ENCODE measurements around the gene PSME4. TPM values are rescaled to one million over a fixed set of nuclear protein-coding genes. Genes with fewer than 3 reads are reported as not detected.

PSME4 gene, protein sequence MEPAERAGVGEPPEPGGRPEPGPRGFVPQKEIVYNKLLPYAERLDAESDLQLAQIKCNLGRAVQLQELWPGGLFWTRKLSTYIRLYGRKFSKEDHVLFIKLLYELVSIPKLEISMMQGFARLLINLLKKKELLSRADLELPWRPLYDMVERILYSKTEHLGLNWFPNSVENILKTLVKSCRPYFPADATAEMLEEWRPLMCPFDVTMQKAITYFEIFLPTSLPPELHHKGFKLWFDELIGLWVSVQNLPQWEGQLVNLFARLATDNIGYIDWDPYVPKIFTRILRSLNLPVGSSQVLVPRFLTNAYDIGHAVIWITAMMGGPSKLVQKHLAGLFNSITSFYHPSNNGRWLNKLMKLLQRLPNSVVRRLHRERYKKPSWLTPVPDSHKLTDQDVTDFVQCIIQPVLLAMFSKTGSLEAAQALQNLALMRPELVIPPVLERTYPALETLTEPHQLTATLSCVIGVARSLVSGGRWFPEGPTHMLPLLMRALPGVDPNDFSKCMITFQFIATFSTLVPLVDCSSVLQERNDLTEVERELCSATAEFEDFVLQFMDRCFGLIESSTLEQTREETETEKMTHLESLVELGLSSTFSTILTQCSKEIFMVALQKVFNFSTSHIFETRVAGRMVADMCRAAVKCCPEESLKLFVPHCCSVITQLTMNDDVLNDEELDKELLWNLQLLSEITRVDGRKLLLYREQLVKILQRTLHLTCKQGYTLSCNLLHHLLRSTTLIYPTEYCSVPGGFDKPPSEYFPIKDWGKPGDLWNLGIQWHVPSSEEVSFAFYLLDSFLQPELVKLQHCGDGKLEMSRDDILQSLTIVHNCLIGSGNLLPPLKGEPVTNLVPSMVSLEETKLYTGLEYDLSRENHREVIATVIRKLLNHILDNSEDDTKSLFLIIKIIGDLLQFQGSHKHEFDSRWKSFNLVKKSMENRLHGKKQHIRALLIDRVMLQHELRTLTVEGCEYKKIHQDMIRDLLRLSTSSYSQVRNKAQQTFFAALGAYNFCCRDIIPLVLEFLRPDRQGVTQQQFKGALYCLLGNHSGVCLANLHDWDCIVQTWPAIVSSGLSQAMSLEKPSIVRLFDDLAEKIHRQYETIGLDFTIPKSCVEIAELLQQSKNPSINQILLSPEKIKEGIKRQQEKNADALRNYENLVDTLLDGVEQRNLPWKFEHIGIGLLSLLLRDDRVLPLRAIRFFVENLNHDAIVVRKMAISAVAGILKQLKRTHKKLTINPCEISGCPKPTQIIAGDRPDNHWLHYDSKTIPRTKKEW (N-terminal part only)
- 10 to 100 TPM; 38.5 to 48.9 (median 44.1) TPM for polyA plus RNA-seq (ENCODE audit: insufficient read depth in 1 of 5, insufficient read length in 5 of 5, low replicate concordance in 1 of 5)
- long read RNA-seq, donor 1, partial matches to known transcripts: 20 of 52 reads
- long read RNA-seq, donor 1, other reads (novel, unspliced or antisense): 32 of 52 reads
- long read RNA-seq, donor 2: 0 reads
- long read RNA-seq, donor 3, partial matches to known transcripts: 15 of 15 reads
- long read RNA-seq, donor 3, other reads (novel, unspliced or antisense): 0 of 15 reads
- long read RNA-seq, donor 4: 0 reads
- long read RNA-seq, donor 5: 0 reads
- long read RNA-seq, donor 6, partial matches to known transcripts: 0 of 1 reads
- long read RNA-seq, donor 6, other reads (novel, unspliced or antisense): 0 of 1 reads
- long read RNA-seq, donor 7, partial matches to known transcripts: 11 of 11 reads
- long read RNA-seq, donor 7, other reads (novel, unspliced or antisense): 0 of 11 reads
- long read RNA-seq, donor 8: 0 reads

DNA sequence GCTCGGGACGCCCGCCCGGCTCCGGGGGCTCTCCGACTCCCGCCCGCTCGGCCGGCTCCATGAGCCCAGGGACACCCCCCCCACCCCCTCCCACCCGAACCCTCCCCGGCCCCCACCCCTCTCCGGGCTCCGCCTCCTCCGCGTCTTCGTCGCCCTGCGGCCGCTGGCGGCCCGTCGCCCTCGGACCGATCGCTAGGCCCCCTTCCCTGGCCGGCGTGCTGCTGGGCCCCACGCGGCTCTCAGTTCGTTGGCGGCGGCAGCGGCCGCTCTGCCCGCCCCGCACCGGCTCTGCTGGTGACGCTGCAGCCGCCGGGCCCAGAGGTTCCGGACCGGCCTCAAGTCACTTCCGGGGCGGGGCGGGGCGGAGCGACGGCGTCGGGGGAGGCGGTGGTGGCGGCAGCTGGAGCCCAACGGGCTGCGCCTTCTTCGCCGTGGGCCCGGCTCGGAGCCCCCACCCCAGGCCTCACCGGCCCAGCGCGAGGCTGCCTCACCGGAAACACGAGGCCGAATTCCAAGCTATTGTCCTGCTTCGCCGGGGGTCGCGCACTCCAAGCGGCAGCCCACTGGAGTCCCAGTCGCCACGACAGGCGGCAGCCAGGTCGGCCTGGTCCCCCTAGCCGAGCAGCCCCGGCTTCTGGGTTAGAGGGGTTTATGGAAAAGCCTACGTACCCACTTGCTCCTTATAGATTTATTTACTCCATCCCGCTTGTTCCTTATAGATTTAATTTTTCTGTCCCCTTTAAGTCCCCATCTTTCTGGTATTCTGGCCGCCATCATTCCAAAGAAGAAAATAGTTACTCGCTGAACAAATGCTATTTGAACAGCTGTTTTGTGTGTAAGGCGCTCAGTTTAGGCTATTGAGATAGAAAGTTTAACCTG lies at the start of gene PSME4:
Gene PSME4 (minus strand): TSS at position 270 of the 879 bp plus-strand sequence. CDS start 209 bp downstream, at position 61.
- peak; percentile 89 to 90 for DNase-seq

DNA sequence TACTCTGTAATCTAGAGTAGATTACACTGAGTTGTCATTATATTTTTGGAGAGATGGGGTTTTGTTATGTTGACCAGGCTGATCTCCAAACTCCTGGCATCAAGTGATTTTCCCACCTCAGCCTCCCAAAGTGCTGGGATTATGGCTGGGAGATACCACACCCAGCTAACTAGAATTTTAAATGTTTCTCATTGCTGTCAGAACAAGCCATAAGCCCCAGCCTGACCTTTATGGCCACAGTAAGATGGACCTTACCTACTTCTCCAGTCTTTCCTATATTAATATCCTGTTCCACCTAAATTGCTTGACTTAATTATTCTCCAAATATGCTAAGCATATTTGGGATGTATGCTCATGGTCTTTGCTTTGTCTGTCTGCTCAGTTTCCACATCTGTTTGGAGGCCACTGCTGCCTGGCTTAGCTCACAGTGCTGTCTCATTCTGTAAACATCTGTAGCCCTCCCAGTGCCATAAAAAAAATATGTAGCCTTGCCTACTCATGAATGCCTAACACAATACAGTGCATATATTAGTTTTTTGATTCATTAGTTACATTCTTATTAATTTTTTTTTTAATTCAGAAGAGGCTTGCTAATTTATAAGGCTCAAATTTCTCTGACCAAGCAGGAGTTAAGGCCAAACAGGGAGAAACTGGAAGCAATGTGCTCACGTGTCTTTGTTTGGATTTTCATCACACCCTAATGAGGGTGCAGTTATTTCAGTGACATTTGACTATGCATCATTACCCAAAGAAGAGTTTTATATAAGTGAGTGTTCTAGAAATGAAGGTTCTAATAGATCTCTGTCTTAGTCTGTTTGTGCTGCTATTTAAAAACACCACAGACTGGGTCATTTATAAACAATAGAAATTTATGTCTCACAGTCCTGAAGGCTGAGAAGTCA lies 45.3 kb upstream of the PSME4 start:
- DNase-seq: peak; percentile 8 to 17

DNA sequence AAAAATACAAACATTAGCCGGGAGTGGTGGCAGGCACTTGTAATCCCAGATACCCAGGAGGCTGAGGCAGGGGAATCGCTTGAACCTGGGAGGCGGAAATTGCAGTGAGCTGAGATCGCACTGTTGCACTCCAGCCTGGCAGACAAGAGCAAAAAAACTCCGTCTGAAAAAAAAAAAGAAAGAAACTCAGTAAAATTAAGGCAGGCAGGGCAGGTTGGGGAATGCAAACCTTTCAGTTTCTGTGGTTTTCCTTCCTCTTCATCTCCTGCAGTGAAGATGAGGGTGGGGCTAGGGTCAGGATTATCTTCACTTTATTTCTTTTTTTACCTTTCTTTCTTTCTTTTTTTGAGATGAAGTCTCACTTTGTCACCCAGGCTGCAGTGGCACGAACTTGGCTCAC lies 43.2 kb upstream of the PSME4 start:
- no peak for DNase-seq

DNA sequence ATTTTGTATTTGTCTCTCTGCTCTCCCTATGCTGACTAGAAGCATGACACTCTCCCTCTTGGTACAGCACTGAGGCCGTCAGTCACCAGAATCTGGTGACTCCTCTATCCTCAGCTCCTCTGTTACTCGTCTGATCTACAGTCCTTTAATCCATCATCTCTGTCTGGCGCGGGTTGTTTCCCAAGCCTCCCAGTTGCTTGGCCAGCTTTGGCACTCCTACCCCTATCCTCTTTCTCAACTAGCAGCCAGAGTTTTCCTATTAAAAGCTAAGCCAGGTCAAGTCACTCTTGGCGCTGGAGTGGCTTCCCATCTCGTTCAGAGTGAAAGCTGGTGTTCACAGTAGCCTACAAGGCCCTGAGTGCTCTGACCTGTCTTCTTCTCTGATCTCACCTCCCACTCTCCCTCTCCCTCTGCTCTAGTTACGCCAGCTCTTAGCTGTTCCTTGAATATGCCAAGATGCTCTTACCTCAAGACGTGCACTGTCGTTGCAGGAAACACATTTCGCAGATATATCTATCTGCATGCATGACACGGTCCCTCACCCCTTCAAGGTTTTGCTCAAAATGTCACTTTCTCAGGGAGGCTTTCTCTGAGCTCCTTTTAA lies 41.8 kb upstream of the PSME4 start:
- DNase-seq: no peak

DNA sequence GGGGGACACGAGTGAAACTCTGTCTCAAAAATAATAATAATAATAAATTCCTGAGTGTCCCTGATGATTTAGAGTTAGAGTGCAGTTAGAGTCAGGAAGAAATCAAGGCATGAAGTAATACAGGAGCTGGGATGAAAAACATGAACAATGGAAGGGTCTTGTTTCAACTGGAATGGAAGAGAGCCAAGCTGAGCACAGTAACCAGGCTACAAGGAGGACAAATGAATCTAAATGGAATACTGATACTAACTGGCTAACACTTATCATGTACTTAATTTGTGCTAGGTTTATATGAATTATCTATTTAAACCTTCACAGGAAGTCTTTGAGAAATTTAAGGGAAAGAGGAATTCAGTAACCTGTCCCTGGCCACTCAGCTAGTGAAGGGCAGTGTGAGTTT lies 38.8 kb upstream of the PSME4 start:
- no peak for DNase-seq

DNA sequence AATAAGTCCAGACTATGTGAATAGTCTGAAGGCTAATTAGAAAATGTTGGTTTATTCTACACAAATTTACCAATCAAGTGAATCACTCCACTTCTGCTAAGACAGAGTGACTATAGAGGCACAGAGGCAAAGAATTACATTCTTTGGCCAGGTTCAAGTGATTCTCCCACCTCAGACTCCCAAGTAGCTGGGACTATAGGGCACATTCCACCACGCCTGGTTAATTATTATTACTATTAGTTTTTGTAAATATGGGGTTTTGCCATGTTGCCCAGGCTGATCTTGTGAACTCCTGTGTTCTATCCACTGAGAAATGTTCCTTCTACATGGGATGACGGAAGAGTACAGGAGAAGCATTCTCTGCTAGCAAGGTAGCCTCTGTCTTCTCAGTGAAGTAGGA lies 37.6 kb upstream of the PSME4 start:
- DNase-seq: no peak

DNA sequence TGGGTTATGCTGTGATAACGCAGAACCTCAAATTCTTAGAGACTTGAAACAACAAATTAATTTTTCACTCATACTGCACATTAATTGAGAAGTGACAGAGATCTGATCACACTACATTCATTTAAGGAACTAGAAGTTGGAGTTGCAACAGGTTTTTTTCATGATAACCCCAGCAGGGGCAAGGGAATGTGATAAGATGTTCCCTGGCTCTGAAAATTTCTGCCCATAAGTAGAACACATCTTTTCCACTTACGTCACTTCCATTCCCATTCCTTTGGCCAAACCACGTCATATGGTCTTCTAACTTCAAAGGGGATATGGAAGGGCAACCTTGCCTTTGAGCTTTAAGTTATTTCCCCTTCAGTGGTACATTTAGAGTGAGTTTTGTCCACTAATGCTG lies 29.7 kb upstream of the PSME4 start:
- DNase-seq: no peak

DNA sequence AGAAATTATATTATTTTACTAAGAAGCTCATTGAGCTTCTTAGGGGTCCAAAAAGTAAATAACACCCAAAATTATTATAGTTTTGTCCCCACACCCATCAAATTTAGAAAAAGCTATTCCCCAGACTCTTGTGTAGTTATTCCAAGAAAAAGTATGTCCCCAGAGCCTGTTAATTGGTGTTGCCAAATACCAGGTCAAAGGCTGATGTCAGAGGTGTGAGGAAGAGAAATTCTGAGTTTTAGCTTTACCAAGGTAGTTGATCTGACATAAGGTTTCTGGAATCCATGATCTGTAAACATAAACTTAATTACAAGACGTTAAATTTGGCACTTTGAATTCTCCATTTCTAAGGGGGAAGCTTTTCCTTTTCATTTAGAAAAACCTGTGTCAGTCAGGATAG lies 29.3 kb upstream of the PSME4 start:
- no peak for DNase-seq

DNA sequence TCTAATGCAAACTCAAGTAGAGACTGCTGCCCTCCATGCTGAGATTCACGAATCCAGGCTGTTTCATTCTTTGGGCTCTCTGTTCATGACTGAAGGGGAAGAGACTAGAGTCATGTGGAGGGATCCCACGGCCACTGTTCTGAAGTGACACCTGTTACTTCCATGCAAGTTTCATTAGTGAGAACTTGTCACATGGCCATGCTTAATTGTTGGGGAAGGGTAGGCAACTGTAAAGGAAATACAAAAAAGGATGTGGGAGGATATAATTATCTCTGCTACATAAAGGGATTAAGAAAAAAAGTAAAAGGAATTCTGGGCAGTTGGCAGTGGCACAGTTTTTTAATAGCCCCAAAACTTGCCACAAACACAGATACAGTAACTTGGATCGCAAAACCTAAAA lies 28.0 kb upstream of the PSME4 start:
- no peak for DNase-seq

DNA sequence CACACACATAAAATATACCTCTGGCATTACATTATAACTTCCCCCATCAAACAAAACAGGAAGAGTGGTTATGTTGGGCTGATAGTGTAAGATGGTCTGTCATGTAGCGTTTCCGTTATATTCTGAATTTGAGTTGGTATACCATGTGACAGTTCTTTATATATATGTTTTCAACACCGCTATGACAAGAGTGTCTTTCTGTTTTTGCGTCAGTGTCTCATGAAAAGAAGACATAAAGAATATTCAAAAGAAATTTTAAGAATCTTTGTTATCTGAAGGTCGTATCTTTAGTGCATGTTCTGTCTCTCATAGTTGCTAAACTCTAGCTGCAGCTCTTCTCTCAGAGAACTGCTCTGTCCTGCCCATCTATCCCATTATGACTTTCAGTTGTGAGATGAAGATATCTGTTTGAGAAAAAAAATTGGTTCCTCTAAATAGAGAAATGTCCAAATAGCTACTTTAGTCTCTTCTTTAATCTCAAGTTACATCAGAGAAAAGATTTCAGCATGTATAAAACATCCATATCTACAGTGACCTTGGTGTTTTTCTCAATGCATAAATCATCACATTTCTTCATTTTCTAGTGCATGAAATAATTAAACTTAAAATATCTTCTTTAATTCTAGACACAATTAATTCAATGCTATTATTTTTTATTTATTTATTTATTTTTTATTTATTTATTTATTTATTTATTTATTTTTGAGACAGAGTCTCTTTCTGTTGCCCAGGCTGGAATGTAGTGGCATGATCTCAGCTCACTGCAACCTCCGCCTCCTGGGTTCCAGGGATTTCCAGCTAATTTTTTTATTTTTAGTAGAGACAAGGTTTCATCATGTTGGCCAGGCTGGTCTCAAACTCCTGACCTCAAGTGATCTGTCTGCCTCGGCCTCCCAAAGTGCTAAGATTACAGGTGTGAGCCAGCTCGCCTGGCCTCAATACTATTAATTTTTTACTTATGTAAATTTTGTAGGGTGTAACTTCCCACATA lies 24.3 kb upstream of the PSME4 start:
- DNase-seq: no peak

DNA sequence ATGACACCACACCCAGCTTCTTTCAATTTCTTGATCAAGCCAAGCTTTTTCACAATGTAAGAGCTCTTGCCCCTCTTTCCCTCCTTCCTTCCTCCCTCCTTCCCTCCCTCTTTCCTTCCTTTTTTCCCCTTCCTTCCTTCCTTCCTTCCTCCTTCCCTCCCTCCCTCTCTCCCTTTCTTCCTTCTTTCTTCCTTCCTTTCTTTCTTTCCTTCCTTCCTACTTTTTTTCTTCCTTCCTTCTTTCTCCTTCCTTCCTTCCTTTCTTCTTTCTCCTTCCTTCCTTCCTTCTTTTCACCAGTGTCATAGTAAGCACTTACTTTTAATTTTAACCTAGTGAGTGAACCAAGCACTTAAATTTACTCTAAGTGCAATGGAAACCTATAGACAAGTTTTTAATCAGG lies 21.2 kb upstream of the PSME4 start:
- no peak for DNase-seq

DNA sequence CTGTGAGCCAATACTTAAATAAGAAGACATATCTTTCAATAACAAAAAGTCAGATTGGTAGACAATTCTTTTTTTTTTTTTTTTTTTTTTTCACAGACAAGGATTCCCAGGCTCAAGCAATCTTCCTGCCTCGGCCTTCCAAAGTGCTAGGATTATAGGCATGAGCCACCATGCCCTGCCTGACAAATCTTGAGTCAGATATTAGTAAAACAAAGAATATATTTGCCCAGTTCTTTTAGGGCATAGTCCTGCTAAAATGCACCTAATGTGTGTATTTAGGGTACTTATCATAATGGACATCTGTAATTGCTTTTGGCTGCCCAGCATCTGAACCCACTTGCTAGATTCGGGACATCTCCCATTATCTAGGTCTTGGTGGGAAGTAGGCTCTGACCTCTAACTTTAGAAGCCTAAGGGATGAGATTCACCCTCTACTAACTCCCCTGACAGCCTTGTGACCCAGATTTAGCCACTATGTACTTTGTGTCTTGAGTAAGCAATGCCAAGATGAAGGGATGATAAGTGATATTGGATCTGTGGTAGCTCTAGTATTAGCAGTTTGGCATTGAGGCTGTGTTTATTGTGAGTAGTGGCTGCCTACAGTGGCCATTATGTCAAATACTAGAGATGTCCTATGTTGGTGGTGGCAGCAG lies 18.5 kb upstream of the PSME4 start:
- no peak for DNase-seq

DNA sequence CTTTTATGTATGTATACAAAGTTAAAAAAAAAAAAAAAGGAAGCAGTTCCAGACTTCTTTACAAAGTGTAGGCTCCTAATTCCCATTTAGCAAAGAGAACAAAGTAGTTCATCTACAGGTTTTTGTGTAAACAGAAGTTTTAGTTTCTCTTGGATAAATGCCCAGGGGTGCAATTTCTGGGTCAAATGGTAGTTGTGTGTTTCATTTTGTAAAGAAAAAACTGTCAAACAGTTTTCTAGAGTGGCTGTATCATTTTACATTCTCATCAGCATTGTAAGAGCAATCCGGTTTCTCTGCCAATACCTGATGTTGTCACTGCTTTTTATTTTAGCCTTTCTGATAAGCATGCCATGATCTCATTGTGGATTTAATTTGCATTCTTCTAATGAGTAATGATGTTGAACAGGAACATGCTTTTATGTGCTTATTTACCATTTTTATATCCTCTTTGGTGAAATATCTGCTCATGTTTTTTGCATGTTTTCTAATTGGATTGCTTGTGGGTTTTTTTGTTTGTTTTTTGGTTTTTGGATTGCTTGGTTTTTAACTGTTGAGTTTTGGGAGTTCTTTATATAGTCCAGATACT lies 16.6 kb upstream of the PSME4 start:
- DNase-seq: peak; percentile 36 to 37

DNA sequence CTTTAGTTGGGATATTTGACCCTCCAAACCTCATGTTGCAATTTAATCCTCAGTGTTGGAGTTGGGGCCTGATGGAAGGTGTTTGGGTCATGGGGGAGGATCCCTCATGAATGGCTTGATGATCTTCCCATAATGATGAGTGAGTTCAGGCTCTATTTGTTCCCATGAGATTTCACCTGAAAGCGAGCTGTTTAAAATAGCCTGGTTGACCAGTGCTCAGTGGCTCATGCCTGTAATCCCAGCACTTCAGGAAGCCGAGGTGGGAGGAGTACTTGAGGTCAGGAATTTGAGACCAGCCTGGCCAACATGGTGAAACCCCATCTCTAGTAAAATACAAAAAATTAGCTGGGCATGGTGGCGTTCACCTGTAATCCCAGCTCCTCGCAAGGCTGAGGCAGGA lies 14.9 kb upstream of the PSME4 start:
- no peak for DNase-seq

DNA sequence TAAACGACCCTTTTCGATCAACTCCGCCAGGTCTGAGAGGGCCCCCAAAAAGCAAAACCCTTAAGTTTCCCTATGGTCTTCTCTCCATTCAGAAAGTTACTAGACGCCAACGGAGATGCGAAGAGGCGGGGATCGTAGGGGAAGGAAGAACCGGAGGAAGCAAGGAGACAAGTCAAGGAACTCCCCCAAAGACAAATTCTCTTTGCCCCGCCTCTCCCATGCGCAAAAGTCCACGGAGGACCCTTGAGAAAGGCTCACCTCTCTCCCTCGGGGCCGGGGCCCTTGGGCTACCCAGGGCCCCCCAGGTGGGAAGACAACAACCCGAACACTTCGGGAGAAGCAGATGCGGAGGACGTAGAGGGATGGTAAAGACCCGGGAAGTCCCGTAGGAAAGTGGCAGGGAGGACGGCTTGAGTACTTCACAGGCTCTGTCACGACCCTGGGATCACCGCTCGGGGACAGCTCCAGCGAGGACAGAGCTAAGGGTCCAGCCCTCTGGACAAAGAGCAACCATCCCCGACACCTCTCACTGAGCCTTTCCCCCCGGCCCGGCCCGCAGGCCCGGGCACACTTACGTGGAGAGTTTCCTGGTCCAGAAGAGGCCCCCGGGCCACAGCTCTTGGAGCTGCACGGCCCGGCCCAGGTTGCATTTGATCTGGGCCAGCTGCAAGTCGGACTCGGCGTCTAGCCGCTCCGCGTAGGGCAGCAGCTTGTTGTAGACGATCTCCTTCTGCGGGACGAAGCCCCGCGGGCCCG lies 647 bp downstream of the PSME4 start:
- peak; percentile 60 to 64 for DNase-seq
